GM12864 (cell line): Measurements from ENCODE around the gene FCER2.

Source experiments
- DNase-seq: peaks from one replicate; pipeline ENCODE4 v3.0.0-alpha.2; 2011; ENCODE audit warnings: low read depth
- H3K4me3 ChIP-seq: 2 replicates; pipeline ENCODE4 v1.5.1; 2011; ENCODE audit warnings: mild to moderate bottlenecking, low read depth, low read length, control low read depth
- CTCF ChIP-seq: IDR thresholded peaks from 2 replicates; pipeline ENCODE4 v1.5.1; 2011; ENCODE audit warnings: low read depth, mild to moderate bottlenecking, moderate library complexity, low read length, control low read depth, inconsistent platforms; ENCODE audit errors: missing control alignments

Gene FCER2

GRCh38 chr19:7639863-7640348, 62.0 kb downstream of the FCER2 start:
- TF ChIP-seq CTCF: no peak
- H3K4me3 ChIP-seq: no peak overlapping the region
- DNase-seq: no peak

GRCh38 chr19:7638802-7639465, 63.0 kb downstream of the FCER2 start:
- no peak overlapping the region for H3K4me3 ChIP-seq
- no peak for TF ChIP-seq CTCF
- no peak for DNase-seq
